HEK293 (cell line): ENCODE measurements around the gene HLA-DPB1.

Experiments
- HOXC10 ChIP-seq: sonication (generic); formaldehyde crosslinking; IDR thresholded peaks from 2 replicates; pipeline ENCODE4 v1.8.1; 2023; ENCODE audit warnings: mild to moderate bottlenecking, missing genetic modification reagents
- MYNN ChIP-seq: fragments of 450-650 bp; formaldehyde crosslinking; IDR thresholded peaks from 2 replicates; pipeline ENCODE4 v1.5.1; 2016; ENCODE audit warnings: missing biosample characterization, missing genetic modification characterization, borderline replicate concordance
- ZNF311 ChIP-seq: fragments of 450-650 bp; formaldehyde crosslinking; IDR thresholded peaks from 2 replicates; pipeline ENCODE4 v1.5.1; 2017; ENCODE audit warnings: missing biosample characterization, missing genetic modification characterization, borderline replicate concordance
- ZNF626 ChIP-seq: fragments of 450-650 bp; sonication (Bioruptor Pico); formaldehyde crosslinking; IDR thresholded peaks from 2 replicates; pipeline ENCODE4 v1.5.1; 2018; ENCODE audit warnings: missing biosample characterization, missing genetic modification characterization, inconsistent platforms
- ZNF639 ChIP-seq: fragments of 450-650 bp; formaldehyde crosslinking; IDR thresholded peaks from 2 replicates; pipeline ENCODE4 v1.5.1; 2016; ENCODE audit warnings: missing biosample characterization, missing genetic modification characterization
- ZNF747 ChIP-seq: fragments of 450-650 bp; formaldehyde crosslinking; IDR thresholded peaks from 2 replicates; pipeline ENCODE4 v1.5.1; 2016; ENCODE audit warnings: missing biosample characterization, missing genetic modification characterization
- ZNF776 ChIP-seq: fragments of 450-650 bp; formaldehyde crosslinking; IDR thresholded peaks from 2 replicates; pipeline ENCODE4 v1.5.0; 2017; ENCODE audit warnings: missing biosample characterization, missing genetic modification characterization, borderline replicate concordance
- TF ChIP-seq, protein P1 (sequence below): fragments of 450-650 bp; formaldehyde crosslinking; IDR thresholded peaks from 2 replicates; pipeline ENCODE4 v1.5.1; 2016; ENCODE audit warnings: missing biosample characterization, missing genetic modification characterization
- TF ChIP-seq, protein P2 (sequence below): fragments of 450-650 bp; formaldehyde crosslinking; IDR thresholded peaks from 2 replicates; pipeline ENCODE4 v1.5.1; 2016; ENCODE audit warnings: missing biosample characterization, missing genetic modification characterization
- TF ChIP-seq, protein P3 (sequence below): fragments of 450-650 bp; formaldehyde crosslinking; IDR thresholded peaks from 2 replicates; pipeline ENCODE4 v1.5.1; 2016; ENCODE audit warnings: missing biosample characterization, missing genetic modification characterization, low read depth

DNA sequence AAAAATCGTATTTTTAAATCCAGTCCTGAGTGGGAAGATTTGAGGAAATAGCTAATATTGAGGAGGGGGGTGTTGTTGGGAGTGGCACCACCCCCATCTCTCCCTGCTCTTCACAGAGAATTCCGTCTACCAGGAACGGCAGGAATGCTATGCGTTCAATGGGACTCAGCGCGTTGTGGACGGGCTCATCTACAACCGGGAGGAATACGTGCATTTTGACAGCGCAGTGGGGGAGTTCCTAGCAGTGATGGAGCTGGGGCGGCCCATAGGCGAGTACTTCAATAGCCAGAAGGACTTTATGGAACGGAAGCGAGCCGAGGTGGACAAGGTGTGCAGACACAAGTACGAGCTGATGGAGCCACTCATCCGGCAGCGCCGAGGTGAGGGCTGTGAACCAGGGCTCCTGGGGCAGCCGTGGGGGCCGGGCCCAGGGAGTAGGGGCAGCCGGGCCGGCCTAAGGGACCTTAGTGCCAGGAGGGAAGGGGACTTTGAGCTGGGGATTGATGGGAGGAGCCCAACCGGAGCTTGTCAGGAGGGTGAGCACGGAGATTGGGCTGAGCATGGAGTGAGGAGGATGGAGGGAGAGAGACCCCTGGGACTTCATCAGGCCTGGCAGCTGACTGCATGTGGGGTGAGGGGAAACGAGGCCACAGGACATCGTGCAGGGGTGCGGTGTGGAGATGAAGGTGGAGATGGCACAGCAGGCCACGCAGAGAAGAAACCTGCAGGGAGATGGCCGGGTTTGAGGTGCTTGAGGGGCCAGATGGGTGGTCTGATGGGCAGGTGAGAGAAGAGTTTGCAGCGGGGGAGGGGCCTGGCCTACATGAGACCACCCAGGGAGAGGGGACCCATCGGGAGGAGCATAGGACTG lies 41.3 kb downstream of the HLA-DPB1 start:
- TF ChIP-seq ZNF639 (tag by site-specific recombination) (no peak), ZNF311 (tag by site-specific recombination) (no peak), ZNF747 (tag by site-specific recombination) (no peak), MYNN (no peak), ZNF626 (tag by site-specific recombination) (no peak), ZNF776 (tag by site-specific recombination) (no peak), HOXC10 (CRISPR knock-in tag) (no peak)
- TF ChIP-seq, protein P1, sequence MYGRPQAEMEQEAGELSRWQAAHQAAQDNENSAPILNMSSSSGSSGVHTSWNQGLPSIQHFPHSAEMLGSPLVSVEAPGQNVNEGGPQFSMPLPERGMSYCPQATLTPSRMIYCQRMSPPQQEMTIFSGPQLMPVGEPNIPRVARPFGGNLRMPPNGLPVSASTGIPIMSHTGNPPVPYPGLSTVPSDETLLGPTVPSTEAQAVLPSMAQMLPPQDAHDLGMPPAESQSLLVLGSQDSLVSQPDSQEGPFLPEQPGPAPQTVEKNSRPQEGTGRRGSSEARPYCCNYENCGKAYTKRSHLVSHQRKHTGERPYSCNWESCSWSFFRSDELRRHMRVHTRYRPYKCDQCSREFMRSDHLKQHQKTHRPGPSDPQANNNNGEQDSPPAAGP (tag by site-specific recombination), result no peak
- TF ChIP-seq, protein P2, sequence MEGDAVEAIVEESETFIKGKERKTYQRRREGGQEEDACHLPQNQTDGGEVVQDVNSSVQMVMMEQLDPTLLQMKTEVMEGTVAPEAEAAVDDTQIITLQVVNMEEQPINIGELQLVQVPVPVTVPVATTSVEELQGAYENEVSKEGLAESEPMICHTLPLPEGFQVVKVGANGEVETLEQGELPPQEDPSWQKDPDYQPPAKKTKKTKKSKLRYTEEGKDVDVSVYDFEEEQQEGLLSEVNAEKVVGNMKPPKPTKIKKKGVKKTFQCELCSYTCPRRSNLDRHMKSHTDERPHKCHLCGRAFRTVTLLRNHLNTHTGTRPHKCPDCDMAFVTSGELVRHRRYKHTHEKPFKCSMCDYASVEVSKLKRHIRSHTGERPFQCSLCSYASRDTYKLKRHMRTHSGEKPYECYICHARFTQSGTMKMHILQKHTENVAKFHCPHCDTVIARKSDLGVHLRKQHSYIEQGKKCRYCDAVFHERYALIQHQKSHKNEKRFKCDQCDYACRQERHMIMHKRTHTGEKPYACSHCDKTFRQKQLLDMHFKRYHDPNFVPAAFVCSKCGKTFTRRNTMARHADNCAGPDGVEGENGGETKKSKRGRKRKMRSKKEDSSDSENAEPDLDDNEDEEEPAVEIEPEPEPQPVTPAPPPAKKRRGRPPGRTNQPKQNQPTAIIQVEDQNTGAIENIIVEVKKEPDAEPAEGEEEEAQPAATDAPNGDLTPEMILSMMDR (tag by site-specific recombination), result no peak
- TF ChIP-seq, protein P3, sequence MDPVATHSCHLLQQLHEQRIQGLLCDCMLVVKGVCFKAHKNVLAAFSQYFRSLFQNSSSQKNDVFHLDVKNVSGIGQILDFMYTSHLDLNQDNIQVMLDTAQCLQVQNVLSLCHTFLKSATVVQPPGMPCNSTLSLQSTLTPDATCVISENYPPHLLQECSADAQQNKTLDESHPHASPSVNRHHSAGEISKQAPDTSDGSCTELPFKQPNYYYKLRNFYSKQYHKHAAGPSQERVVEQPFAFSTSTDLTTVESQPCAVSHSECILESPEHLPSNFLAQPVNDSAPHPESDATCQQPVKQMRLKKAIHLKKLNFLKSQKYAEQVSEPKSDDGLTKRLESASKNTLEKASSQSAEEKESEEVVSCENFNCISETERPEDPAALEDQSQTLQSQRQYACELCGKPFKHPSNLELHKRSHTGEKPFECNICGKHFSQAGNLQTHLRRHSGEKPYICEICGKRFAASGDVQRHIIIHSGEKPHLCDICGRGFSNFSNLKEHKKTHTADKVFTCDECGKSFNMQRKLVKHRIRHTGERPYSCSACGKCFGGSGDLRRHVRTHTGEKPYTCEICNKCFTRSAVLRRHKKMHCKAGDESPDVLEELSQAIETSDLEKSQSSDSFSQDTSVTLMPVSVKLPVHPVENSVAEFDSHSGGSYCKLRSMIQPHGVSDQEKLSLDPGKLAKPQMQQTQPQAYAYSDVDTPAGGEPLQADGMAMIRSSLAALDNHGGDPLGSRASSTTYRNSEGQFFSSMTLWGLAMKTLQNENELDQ (tag by site-specific recombination), result no peak
